Measurements from ENCODE around the gene WWC1. TPM values are rescaled to one million over a fixed set of nuclear protein-coding genes. Genes with fewer than 3 reads are reported as not detected.
A peak's percentile ranks its signal among the peaks of the same experiment; 100 is the strongest.
"Not testable (repeated sequence)": the region's sequence is repeated elsewhere in the genome, so short reads cannot be mapped to it uniquely, and the experiment has no call there.

The WWC1 gene
- total RNA-seq, 1 donor from 2014 or later: 118 TPM

DNA sequence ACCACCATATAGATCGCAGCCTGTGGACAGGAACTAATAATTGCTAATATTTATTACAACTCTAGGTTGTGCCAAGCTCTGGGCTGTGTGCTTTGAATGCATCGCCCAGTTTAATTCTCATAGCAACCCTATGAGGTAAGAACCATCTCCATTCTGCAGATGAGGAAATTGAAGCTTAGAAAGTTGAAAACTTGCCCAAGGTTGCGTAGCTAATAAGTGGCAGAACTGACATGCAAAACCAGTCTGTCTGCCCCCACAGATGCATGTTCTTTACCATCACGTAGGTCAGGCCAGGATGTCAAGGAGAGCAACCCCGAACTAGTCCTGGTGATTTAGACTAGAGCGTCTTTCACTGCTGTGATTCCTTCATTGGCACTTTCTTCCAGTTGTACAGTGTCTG, 15.6 kb downstream of the WWC1 start:
- Histone ChIP-seq H3K4me3 (ENCODE audit: low read depth, low read length) (no peak overlapping the region), H3K36me3 (ENCODE audit: control insufficient read depth, insufficient read depth, low read length) (no peaks in the 10 kb centered on the region), H3K27me3 (ENCODE audit: control insufficient read depth, insufficient read depth, low read length) (no peaks in the 10 kb centered on the region)
- DNase-seq (ENCODE audit: low read depth): no peak
- no peak for TF ChIP-seq CTCF (IDR thresholded peaks at IDR 0.05; ENCODE audit: insufficient read depth, low read length, poor library complexity, severe bottlenecking)

- no peak overlapping the region for H3K4me3 ChIP-seq (ENCODE audit: low read depth, low read length)
- H3K27me3 ChIP-seq (ENCODE audit: control insufficient read depth, insufficient read depth, low read length): no peaks in the 10 kb centered on the region
- H3K36me3 ChIP-seq (ENCODE audit: control insufficient read depth, insufficient read depth, low read length): no peaks in the 10 kb centered on the region
- no peak for TF ChIP-seq CTCF (IDR thresholded peaks at IDR 0.05; ENCODE audit: insufficient read depth, low read length, poor library complexity, severe bottlenecking)
- DNase-seq (ENCODE audit: low read depth): no peak
Observed at GRCh38 chr5:168307925-168308584, 16.6 kb downstream of the WWC1 start.

- TF ChIP-seq CTCF (IDR thresholded peaks at IDR 0.05; ENCODE audit: insufficient read depth, low read length, poor library complexity, severe bottlenecking): no peak
- Histone ChIP-seq H3K36me3 (ENCODE audit: control insufficient read depth, insufficient read depth, low read length) (no peaks in the 10 kb centered on the region), H3K4me3 (ENCODE audit: low read depth, low read length) (no peak overlapping the region), H3K27me3 (ENCODE audit: control insufficient read depth, insufficient read depth, low read length) (no peaks in the 10 kb centered on the region)
- no peak for DNase-seq (ENCODE audit: low read depth)
Observed at GRCh38 chr5:168308976-168309598, 17.6 kb downstream of the WWC1 start.

DNA sequence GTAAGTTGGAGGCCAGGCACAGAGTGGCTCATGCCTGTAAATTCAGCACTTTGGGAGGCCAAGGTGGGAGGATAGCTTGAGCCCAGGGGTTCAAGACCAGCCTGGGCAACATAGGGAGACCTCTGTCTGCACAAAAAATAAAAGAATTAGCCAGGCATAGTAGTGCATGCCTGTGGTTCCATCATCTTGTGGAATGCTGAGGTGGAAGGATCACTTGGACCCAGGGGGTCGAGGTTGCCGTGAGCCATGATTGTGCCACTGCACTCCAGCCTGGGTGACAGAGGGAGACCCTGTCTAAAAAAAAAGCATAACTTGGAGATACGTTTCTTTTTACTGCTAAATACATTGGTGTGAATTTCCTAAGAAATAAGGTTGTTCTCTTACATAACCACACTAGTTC, 19.1 kb downstream of the WWC1 start:
- H3K4me3 ChIP-seq (ENCODE audit: low read depth, low read length); DNase-seq (ENCODE audit: low read depth); H3K27me3 ChIP-seq (ENCODE audit: control insufficient read depth, insufficient read depth, low read length); H3K36me3 ChIP-seq (ENCODE audit: control insufficient read depth, insufficient read depth, low read length): not testable (repeated sequence)

DNA sequence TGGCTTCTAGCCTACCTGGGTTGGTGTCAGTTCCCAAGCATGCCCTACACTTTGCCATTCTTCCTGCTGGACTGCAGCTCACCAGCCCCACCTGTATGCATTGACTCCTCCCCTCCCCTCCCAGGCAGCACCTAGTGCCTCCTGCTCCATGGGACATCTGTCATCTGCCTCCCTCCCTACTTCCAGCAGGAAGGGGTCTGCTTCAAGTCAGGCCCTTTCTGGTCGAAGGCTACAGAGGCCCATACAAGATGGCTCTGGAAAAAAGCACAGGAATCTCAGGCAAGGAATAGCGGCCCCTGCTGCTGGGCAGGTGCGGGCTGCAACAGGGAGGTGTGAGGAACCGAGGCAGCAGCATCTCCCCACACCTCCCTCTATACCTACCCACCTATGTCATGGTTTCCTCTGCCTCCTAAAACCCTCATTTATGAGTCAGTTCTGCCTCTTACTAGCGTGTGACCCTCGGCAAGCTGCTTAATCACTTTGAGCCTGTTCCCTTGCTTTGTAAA, 19.7 kb downstream of the WWC1 start:
- Histone ChIP-seq H3K27me3 (ENCODE audit: control insufficient read depth, insufficient read depth, low read length) (no peaks in the 10 kb centered on the region), H3K4me3 (ENCODE audit: low read depth, low read length) (no peak overlapping the region), H3K36me3 (ENCODE audit: control insufficient read depth, insufficient read depth, low read length) (no peaks in the 10 kb centered on the region)
- no peak for DNase-seq (ENCODE audit: low read depth)
- TF ChIP-seq CTCF (IDR thresholded peaks at IDR 0.05; ENCODE audit: insufficient read depth, low read length, poor library complexity, severe bottlenecking): peak; percentile 18

DNA sequence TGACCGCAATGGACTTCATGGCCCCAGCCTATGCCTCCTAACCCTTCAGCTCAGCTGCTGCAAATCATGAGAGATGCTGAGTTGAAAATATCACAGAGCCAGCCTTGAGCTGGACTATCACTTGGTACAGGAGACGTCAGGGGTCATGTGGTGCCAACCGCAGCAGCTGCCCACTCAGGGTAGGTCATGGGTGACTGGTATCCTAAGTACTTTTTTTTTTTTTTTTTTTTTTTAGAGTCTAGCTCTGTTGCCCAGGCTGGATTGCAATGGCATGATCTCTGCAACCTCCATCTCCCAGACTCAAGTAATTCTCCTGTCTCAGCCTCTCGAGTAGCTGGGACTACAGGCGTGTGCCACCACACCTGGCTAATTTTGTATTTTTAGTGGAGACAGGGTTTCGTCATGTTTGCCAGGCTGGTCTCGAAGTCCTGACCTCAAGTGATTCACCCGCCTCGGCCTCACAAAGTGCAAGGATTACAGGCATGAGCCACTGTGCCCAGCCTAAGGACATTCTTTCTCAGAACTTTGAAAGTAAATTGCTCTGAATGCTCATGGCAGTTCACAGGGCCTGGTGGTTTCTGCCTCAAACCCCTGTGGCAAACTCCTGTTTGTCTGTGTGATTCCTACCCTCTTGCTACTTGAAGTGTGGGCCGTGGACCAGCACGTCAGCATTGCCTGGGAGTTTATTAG, 21.3 kb downstream of the WWC1 start:
- no peak for DNase-seq (ENCODE audit: low read depth)
- TF ChIP-seq CTCF (IDR thresholded peaks at IDR 0.05; ENCODE audit: insufficient read depth, low read length, poor library complexity, severe bottlenecking): no peak
- no peak overlapping the region for H3K4me3 ChIP-seq (ENCODE audit: low read depth, low read length)
- no peaks in the 10 kb centered on the region for H3K27me3 ChIP-seq (ENCODE audit: control insufficient read depth, insufficient read depth, low read length)
- H3K36me3 ChIP-seq (ENCODE audit: control insufficient read depth, insufficient read depth, low read length): no peaks in the 10 kb centered on the region
